HG03280 (cell line): ENCODE results near the gene WTAP.
"Not testable (repeated sequence)": the region's sequence is repeated elsewhere in the genome, so short reads cannot be mapped to it uniquely, and the experiment has no call there.

Source experiments
- ATAC-seq: cut with Tn5 transposase; IDR thresholded peaks from one replicate; pipeline ENCODE4 v1.9.1; 2021; ENCODE audit warnings: mild to moderate bottlenecking, moderate library complexity; ENCODE audit not compliant: unreplicated experiment

Gene WTAP

GRCh38 chr6:159761129-159761872 is 34.0 kb downstream of the WTAP start:
- peak; percentile 1 for ATAC-seq

DNA sequence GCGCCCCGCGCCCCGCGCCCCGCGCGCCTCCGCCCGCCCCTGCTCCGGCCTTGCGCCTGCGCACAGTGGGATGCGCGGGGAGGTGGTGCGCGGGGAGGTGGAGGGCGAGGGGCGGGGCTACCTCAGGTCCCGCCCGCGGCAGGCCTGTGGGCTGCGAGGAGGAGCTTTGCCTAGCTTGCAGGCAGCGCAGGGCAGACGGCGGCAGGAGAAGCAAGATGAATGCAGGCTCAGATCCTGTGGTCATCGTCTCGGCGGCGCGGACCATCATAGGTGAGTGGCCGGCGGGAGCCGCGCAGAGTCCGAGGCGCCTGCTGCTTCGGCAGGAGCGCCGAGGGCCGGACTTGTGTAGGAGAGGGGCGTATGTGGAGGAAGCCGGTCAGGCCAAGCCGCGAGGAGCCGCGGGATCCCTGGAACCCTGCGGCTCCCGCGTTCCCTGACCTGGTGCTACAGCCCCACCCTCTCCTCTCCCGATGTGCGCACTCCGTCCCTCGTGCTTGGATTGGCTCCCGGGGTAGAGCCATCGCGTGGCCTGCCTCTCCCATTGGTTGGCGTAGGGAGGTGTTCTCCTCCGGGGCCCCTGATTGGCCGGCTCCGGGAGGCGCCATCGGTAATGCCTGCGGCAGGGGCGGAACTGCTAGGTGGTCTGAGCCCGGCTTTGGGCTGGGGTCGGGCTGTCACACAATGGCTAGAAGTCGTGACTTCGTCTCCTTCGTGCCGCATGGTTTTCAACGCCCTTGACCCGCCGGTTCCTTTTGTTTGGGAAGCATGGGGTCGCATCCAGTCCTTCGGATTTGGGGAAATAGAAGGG is 34.8 kb downstream of the WTAP start, which contains the start of gene ACAT2:
TSS of gene ACAT2 (plus strand) at position 173 of the 808 bp plus-strand sequence. CDS start at position 216, 43 bp downstream.
- ATAC-seq: peak; percentile 97

DNA sequence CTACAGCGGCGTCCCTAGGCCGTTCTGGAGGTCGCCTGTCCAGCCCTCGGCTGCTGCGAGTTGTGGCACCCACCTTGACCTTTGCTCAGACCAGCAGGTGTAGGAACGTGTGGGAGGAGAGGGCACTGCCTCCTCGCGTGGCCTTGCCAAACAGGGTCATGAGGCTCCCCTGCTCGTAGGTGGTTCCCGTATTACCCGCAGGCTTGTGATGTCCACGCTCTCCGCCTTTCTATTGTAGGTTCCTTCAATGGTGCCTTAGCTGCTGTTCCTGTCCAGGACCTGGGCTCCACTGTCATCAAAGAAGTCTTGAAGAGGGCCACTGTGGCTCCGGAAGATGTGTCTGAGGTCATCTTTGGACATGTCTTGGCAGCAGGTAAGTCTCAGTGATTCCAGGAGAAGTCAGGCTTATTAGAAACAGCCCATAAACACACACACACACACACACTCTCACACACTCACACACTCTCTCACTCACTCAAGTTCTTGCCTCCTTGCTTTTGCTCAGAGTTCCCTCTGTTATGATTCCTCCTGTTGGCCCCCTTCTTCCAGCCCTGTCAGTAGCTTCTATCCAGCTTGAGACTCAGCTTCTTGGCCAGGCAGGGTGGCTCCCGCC is 35.5 kb downstream of the WTAP start:
- ATAC-seq: peak; percentile 5

GRCh38 chr6:159766906-159767305 is 39.6 kb downstream of the WTAP start:
- no peak for ATAC-seq

DNA sequence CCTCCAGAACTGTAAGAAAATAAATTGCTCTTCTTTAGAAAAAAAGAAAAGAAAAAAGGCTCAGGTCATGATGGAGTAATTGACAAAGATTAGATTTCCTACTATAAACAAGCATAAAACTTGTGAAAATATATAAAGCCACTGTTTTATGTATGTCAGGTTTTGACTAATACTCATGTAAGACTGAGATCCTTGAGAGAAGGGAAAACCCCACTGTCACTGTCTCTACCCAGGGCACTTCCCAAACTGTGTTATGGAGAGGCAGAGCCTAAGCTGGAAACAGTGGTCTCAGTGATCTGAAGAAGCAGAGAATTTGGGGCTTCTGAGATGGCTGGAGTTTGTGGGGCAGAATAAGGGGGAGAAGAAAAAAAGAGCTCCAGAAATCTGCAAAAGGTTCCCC is 42.2 kb downstream of the WTAP start:
- no peak for ATAC-seq

- ATAC-seq: no peak
Observed at GRCh38 chr6:159772196-159772595, 44.9 kb downstream of the WTAP start.

- ATAC-seq: no peak
Observed at GRCh38 chr6:159777240-159777904, 50.1 kb downstream of the WTAP start.

- no peak for ATAC-seq
Observed at GRCh38 chr6:159778131-159778530, 50.8 kb downstream of the WTAP start.

GRCh38 chr6:159778542-159779103 is 51.3 kb downstream of the WTAP start:
- no peak for ATAC-seq

GRCh38 chr6:159788276-159788675 is 61.0 kb downstream of the WTAP start:
- no peak for ATAC-seq

DNA sequence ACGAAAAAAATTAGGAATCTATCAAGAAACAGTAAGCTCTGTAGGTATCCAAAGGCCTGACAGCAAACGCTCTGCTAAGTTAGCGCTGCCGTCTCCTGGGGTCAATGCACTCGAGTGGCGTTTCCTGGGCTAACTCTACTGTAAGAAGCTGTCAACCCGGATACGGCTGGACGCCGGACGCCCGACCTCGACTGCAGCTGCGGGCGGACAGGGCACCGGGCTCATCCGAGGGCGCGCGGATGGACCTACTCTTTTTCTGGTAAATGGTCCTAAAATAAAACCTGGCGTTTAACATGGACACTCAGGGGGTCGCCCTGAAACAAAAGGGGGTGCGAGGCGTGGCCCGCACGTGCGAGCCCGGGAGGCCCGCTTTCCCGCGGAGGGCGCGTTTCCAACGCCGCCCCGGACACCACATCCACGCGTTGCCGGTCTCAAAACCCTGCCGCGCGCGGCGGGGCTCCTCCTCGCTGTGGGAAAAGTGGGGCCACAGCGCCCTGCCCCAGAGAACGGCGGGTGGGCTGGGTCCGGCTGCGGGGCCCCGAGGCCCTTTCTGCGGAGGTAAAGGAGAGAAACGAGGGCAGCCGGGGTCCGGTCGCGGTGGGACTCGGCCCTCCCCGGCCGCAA is 61.6 kb downstream of the WTAP start:
- ATAC-seq: no peak

GRCh38 chr6:159789377-159790148 is 62.3 kb downstream of the WTAP start, which contains the start of gene TCP1:
TSS of gene TCP1 (minus strand) at chr6:159789602. CDS start at chr6:159789468, 134 bp downstream.
- peak; percentile 69 for ATAC-seq

GRCh38 chr6:159790149-159790955 is 63.0 kb downstream of the WTAP start, which contains the start of gene MRPL18:
TSS of gene MRPL18 (plus strand) at chr6:159790467. CDS start at chr6:159790588, 121 bp downstream.
- peak; percentile 87 for ATAC-seq

- ATAC-seq: no peak
Observed at GRCh38 chr6:159790956-159791598, 63.8 kb downstream of the WTAP start.

DNA sequence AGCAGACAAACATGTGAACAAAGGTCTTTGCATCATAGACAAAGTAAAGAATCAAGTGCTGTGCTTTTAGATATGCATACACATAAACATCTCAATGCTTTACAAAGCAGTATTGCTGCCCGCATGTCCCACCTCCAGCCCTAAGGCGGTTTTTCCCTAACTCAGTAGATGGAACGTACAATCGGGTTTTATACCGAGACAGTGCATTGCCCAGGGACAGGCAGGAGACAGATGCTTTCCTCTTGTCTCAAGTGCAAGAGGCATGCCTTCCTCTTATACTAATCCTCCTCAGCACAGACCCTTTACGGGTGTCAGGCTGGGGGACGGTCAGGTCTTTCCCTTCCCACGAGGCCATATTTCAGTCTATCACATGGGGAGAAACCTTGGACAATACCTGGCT is 67.7 kb downstream of the WTAP start:
- not testable (repeated sequence) for ATAC-seq

- no peak for ATAC-seq
Observed at GRCh38 chr6:159797554-159797953, 70.2 kb downstream of the WTAP start.

GRCh38 chr6:159800141-159800865 is 73.0 kb downstream of the WTAP start, which contains the start of gene PNLDC1:
TSS of gene PNLDC1 (plus strand) at chr6:159800276. CDS start at chr6:159800308, 32 bp downstream.
- no peak for ATAC-seq
